ENCODE measurements around the gene COMMD7.
"Not testable (repeated sequence)": the region's sequence is repeated elsewhere in the genome, so short reads cannot be mapped to it uniquely, and the experiment has no call there.

Gene COMMD7

DNA sequence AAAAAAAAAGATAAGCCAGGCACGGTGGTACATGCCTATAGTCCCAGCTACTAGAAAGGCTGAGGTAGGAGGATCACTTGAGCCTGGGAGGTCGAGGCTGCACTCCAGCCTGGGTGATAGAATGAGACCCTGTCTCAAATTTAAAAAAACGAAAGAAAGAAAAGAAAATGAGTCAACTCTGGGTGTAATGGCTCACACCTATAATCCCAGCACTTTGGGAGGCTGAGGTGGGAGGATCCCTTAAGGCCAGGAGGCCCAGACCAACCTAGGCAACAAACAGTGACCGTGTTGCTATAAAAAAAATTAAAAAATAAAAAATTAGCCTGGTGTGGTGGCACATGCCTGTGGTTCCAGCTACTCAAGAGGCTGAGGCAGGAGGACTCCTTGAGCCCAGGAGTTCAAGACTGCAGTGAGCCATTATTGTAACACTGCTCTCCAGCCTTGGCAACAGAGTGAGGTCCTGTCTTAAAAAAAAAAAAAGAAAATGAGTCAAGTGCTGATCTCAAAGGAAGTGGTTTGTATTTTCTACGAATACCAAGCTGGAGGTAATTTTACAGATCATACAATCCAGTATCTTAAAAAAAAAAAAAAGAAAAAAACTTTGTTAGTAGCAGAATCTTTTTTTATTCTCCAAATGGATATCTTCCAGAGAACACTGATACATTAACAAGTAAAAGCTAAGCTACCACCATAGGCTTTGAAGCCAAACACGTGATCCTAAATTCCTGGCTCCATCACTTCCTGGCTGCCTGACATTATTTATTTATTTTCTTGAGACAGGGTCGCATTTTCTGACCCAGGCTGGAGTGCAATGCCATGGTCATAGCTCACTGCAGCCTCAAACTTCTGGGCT lies 5.7 kb downstream of the COMMD7 start:
- Histone ChIP-seq H3K27ac (peak overlapping the region in 13 of 21 experiments; percentile 9 to 69 (median 54)), H3K4me3 (no peak overlapping the region)

DNA sequence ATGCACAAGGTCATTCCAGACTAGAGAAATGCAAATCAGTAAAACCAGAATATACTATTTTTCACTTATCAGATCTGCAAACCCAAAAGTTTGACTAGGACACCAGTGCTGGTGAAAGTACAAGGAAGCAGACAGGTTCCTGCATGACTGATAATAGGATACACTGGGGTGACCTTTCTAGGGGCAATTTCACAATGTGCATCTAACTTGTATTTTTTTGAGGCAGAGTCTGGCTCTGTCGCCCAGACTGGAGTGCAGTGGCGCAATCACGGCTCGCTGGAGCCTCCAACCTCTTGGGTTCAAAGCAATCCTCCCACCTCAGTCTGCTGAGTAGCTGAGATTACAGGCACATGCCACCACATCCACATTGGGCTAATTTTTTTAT lies 11.4 kb downstream of the COMMD7 start:
- no peak overlapping the region for H3K27ac ChIP-seq

DNA sequence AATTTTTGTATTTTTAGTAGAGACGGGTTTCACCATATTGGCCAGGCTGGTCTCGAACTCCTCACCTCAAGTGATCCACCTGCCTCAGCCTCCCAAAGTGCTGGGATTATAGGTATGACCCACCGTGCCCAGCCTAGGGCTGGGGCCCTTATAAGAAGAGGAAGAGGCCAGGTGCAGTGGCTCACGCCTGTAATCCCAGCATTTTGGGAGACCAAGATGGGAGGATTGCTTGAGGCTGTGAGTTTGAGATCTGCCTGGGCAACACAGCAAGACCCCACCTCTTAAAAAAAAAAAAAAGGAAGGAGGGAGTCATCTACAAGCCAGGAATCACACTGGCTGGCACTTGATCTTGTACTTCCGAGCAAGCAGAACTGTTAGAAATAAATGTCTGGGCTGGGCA lies 13.9 kb downstream of the COMMD7 start:
- not testable (repeated sequence) for H3K4me3 ChIP-seq, H3K27ac ChIP-seq

More for the DNA sequence above, 11.4 kb downstream of the COMMD7 start:
- no peak overlapping the region for H3K4me3 ChIP-seq

DNA sequence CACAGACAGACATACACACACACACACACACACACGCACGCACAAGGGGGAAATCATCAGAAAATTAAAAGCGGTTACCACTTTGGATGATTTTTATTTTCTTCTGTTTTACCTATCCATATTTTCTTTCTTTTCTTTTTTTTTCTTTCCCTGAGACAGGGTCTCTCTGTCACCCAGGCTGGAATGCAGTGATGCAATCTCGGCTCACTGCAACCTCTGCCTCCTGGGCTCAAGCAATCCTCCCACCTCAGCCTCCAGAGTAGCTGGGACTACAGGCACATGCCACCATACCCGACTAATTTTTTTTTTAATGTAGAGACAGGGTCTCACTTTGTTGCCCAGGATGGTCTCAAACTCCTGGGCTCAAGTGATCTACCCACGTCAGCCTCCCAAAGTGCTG lies 14.8 kb downstream of the COMMD7 start:
- H3K27ac ChIP-seq, result not testable (repeated sequence)

DNA sequence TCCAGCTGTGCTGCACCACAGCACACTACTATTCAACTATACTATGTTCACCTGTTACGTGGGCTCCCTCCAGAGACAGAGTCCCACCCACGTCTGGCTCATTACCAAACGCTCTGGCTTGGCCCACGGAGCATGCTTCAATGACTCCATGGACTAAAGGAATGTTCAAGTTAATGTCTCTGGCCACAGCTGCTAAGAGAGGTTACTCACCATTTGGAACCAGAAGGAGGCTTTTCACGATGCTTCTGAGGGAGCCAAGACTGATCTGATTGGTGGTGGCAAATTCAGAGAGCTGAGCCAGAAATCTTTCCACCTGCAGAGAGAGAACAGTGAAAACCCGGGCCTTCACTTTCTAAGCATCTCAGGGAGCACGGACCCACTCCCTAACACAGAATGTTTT lies 15.6 kb downstream of the COMMD7 start:
- no peak overlapping the region for H3K27ac ChIP-seq
- no peak overlapping the region for H3K4me3 ChIP-seq

More for the DNA sequence above, 14.8 kb downstream of the COMMD7 start:
- H3K4me3 ChIP-seq, result not testable (repeated sequence)

DNA sequence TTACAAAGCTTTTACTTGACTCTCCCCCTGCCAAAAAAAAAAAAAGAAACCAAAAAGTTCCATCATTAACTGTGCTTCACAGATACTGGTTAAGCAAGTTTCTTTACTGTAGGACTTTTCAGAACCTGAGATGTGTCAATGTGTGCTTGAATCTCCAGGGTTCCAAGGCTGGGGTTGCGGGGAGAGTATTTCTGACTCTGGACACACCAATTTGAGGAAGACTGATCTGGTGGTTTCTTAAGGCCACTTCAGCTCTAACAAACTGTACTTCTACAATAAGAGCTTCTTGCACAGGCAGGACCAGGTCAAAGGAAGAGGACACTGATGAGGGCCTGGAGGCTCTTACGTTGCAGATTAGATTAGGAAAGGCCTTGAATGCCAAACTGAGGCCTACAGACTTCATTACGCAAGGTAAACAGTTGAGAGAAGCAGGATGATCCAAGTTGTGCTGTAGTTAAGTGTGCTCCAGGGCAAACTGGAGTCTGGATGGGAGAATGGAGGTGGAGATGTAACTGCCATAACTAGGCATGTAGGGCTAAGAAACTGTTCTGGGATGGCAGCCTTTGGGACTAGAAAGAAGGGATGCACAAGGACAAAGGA lies 24.4 kb downstream of the COMMD7 start:
- H3K27ac ChIP-seq, result no peak overlapping the region
- H3K4me3 ChIP-seq, result no peak overlapping the region

DNA sequence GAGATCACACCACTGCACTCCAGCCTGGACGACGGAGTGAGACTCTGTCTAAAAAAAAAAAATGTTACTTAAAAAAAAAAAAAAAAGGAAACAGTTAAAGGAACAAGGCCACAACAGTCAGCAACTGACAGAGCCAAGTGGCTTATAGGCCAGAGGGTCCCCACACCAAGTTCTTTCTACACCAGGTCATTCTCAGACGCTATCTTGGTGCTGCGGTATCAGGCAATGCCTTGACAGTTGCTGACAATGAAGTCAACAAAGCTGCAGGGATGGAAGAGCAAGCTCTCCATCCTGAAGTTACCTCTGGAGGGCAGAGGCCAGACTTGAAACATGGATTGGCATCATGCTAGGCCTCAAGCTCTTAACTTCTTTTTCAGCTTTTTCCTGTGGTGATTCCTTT lies 31.9 kb downstream of the COMMD7 start:
- Histone ChIP-seq H3K27ac (no peak overlapping the region), H3K4me3 (no peak overlapping the region)

DNA sequence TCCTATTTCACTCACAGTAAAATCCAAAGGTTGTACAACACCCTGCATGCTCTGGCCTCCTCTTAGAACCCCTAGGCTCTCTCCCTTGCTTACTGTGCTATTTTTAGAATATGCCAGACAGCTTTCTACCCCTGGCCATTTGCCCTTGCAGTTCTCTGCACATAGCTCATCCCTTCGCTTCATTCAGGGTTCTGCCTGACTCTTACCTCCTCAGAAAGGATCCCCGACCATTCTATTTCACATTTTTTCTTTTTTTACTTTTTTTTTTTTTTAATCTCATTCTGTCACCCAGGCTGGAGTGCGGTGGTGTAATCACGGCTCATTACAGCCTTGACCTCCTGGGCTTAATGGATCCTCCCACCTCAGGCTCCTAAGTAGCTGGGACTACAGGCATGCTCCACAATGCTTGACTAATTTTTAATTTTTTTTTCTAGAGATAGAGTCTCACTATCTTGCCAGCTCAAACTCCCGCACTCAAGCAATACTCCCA lies 33.6 kb downstream of the COMMD7 start:
- no peak overlapping the region for H3K4me3 ChIP-seq
- no peak overlapping the region for H3K27ac ChIP-seq

DNA sequence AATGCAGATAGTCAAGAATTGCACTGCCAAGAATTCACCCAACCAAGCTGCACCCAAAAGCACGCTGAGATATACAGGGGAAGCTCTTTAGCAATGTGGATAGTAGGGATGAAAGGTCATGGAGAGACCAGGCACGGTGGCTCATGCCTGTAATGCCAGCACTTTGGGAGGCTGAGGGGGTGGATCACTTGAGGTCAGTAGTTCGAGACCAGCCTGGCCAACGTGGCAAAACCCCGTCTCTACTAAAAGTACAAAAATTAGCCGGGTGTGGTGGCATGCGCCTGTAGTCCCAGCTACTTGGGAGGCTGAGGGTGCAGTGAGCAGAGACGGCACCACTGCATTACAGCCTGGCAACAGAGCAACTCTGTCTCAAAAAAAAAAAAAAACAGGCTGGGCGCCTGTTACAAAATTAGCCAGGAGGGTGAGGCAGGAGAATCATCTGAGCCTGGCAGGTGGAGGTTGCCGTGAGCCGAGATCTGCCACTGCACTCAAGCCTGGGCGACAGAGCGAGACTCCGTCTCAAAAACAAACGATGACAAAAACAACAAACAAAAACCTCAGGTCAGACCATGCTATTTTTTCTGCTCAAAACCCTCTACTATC lies 34.1 kb downstream of the COMMD7 start:
- H3K4me3 ChIP-seq, H3K27ac ChIP-seq: not testable (repeated sequence)

DNA sequence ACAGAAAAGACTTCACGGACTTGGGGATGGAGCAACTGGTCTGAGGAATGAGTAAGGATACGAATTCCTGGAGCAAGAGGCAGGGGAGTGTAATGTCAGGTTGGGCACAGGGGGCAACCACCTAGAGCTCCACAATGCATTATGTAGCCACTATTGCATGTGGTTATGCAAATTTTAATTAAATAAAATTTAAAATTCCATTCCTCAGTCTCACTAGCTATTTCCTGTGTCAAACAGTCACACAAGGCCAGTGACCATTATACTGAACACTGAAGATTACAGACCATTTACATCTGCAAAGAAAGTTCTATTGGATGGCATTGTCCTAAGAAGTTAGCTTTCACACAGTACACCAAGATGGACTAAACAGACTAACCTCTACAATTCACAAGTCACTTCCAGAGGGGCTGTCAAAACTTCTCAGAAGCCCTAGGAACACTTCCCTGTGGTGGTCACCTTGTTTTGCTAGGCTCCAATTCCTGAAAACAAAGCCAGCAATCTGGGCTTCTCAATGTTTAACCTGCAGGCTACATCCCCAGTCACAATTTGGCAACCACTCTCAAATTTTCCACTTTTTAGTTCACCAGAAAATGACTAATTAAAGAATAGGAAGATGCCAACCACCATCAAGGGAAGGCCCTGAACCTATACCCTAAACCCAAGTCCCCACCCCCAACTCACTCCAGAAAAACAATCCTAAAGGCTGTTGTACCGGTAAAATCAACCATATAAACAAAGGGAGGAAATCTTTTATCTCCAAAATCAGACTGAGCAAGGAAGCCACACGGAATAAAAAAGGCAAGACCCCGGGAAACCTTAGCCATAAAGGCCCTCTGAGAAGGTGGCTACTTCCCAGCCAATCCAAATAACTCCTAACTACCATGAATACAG lies 35.3 kb downstream of the COMMD7 start:
- Histone ChIP-seq H3K27ac (peak overlapping the region in 5 of 21 experiments; percentile 8 to 67 (median 34)), H3K4me3 (no peak overlapping the region)

DNA sequence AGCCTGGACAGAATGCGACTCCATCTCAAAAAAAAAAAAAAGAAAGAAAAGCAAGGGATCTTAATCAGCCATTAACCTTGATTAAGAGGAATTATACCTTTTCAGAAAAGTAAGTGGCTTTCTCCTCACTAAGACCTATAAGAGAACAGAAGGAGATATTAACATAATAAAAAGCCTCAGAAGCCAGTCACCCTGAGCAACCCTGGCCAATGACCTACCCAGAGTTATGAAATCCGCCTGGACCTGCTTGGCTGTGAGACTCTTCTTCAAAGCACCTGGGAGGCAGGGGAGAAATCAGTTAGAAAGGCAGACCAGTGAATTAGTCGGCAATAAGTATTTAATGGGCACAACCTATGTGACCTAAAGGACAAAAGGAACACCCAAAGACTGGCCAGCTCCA lies 36.8 kb downstream of the COMMD7 start:
- H3K27ac ChIP-seq, result no peak overlapping the region
- no peak overlapping the region for H3K4me3 ChIP-seq

DNA sequence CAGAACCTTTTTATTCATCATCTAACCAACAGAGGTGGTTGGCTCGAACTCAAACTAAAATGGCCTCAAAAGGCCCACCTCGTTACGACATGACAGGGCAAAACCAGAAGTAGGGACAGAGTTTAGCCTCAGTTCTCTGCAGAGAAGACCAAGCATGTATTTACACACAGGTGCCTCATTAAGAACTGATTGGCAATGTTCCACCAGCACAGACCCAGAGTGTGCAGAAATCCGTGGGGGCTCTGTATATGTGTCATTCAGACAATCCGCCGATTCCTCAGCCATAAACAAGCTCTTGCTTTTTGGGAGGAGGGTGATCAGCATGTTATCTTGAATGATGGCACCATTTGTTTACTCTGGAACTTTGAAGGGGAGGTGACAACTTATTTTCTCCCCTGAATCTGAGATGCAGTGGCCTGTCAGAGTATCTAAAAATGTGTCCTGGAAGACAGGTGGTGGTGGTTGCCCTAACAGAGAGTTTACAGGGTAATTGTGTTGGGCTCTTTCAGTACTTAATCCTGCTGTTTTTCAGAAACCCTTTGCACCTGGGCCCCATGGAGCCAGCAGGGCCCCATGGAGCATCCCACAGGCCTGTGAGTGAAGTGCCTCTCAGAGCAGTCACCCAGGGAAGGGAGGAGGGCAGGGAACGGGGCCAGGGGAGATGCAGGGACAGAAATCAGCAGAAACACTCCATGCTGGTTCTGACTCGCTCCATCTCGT lies 40.4 kb downstream of the COMMD7 start:
- no peak overlapping the region for H3K27ac ChIP-seq

DNA sequence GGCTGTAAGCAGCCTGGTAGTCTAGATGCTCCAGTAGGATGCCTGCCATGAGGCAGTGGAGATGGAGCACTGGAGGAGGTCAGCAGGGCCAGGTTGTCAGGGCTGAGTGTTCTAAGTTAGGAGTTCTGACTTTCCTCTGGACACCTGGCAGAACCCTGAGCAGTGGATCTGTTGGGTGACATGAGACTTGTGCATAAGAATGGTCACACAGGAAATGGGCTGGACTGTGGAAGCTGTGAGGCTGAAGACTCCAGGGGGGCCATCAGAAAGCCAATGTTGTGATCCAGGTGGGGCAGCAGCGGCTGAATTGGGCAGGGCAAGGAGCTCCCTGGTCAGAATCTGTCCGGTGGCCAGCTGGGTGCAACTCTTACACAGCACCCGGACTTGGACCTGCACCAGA lies 45.7 kb downstream of the COMMD7 start:
- Histone ChIP-seq H3K4me3 (no peak overlapping the region), H3K27ac (no peak overlapping the region)

More for the DNA sequence above, 40.4 kb downstream of the COMMD7 start:
- no peak overlapping the region for H3K4me3 ChIP-seq

DNA sequence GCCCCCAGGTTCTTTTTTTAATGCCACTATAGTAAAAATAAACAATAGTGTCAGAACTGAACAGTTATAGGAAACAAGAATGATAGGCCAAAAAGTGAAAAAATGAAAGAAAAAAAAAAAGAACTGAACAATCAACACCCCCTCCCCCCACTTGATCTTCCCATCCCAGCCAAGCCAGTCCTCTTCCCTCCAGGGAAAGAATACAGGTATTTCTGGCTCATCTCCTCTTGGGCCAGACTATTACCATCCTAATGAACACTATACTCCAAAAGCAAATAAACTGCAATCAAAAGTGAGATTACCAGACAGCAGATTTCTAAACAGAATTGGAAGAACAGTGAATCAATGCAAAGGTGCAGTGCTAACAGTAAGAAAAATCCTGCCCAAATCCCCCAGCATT lies 48.2 kb downstream of the COMMD7 start:
- Histone ChIP-seq H3K27ac (no peak overlapping the region), H3K4me3 (no peak overlapping the region)

DNA sequence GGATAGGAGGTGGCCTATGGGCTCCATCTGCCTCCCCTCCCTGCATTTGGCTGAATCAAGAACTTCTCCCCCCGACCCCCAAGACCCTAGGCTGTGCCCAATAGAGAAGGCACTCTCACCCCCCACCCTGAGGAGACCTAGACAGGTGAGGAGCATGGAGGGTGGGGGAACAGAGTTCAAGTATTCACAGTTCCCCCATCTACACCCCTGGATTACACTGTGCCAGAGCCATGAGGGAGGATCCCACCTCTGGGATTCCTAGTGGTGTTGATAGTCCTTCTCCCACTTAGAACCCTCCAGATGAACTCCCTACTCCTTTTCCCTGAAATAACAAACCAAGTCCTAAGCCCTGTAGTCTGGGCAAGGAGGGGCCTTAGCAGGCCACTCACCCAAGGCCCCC lies 54.3 kb downstream of the COMMD7 start:
- not testable (repeated sequence) for H3K4me3 ChIP-seq, H3K27ac ChIP-seq

DNA sequence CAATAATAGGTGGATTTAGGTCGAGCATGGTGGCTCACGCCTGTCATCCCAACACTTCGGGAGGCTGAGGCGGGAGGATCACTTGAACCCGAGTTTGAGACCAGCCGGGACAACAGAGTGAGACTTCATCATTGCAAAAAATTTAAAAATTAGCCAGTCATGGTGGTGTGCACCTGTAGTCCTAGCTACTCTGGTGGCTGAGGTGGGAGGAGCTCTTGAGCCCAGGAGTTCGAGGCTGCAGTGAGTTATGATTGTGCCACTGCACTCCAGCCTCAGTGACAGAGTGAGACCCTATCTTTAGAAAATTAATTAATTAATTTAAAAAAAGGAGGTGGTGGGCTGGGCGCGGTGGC lies 56.1 kb downstream of the COMMD7 start:
- H3K4me3 ChIP-seq, result no peak overlapping the region
- H3K27ac ChIP-seq, result no peak overlapping the region

DNA sequence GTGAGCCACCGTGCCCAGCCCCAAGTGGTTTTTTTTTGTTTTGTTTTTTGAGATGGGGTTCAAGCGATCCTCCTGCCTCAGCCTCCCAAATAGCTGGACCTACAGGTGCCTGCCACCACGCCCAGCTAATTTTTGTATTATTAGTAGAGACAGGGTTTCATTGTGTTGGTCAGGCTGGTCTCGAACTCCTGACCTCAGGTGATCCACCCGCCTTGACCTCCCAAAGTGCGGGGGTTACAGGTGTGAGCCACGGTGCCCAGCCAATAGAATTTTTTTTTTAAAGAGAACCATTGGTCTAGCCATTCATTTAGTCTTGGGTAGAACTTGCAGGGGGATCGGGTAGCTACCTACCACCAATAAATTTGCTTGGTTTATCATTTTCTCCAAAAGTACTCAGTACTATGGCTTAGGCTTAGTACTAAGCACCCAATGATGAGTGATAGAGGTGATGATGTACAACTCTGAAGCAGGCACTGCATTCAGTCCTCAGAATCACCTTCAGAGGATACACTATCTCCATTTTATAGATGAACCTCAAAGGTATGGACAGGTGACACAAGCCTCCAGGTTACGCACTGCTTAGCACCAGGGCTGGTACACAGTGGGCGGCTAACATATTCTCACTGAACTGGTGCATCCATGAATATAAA lies 56.6 kb downstream of the COMMD7 start:
- H3K27ac ChIP-seq, result peak overlapping the region in 6 of 21 experiments; percentile 20 to 74 (median 66)
- H3K4me3 ChIP-seq, result no peak overlapping the region

Measured in skin epidermis (tissue), 12 donors.